GM20431 (cell line): ENCODE measurements around the gene MYO15A.

Source experiments
- in situ Hi-C: fragments of 300-500 bp; cut with MseI, MboI; formaldehyde crosslinking; loops from one replicate; pipeline ENCODE4 v1.15.0; 2020; ENCODE audit warnings: low sequenced_read_pairs; ENCODE audit not compliant: unreplicated experiment

Gene MYO15A, protein sequence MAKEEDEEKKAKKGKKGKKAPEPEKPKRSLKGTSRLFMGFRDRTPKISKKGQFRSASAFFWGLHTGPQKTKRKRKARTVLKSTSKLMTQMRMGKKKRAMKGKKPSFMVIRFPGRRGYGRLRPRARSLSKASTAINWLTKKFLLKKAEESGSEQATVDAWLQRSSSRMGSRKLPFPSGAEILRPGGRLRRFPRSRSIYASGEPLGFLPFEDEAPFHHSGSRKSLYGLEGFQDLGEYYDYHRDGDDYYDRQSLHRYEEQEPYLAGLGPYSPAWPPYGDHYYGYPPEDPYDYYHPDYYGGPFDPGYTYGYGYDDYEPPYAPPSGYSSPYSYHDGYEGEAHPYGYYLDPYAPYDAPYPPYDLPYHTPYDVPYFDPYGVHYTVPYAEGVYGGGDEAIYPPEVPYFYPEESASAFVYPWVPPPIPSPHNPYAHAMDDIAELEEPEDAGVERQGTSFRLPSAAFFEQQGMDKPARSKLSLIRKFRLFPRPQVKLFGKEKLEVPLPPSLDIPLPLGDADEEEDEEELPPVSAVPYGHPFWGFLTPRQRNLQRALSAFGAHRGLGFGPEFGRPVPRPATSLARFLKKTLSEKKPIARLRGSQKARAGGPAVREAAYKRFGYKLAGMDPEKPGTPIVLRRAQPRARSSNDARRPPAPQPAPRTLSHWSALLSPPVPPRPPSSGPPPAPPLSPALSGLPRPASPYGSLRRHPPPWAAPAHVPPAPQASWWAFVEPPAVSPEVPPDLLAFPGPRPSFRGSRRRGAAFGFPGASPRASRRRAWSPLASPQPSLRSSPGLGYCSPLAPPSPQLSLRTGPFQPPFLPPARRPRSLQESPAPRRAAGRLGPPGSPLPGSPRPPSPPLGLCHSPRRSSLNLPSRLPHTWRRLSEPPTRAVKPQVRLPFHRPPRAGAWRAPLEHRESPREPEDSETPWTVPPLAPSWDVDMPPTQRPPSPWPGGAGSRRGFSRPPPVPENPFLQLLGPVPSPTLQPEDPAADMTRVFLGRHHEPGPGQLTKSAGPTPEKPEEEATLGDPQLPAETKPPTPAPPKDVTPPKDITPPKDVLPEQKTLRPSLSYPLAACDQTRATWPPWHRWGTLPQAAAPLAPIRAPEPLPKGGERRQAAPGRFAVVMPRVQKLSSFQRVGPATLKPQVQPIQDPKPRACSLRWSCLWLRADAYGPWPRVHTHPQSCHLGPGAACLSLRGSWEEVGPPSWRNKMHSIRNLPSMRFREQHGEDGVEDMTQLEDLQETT (N-terminal part only)

DNA sequence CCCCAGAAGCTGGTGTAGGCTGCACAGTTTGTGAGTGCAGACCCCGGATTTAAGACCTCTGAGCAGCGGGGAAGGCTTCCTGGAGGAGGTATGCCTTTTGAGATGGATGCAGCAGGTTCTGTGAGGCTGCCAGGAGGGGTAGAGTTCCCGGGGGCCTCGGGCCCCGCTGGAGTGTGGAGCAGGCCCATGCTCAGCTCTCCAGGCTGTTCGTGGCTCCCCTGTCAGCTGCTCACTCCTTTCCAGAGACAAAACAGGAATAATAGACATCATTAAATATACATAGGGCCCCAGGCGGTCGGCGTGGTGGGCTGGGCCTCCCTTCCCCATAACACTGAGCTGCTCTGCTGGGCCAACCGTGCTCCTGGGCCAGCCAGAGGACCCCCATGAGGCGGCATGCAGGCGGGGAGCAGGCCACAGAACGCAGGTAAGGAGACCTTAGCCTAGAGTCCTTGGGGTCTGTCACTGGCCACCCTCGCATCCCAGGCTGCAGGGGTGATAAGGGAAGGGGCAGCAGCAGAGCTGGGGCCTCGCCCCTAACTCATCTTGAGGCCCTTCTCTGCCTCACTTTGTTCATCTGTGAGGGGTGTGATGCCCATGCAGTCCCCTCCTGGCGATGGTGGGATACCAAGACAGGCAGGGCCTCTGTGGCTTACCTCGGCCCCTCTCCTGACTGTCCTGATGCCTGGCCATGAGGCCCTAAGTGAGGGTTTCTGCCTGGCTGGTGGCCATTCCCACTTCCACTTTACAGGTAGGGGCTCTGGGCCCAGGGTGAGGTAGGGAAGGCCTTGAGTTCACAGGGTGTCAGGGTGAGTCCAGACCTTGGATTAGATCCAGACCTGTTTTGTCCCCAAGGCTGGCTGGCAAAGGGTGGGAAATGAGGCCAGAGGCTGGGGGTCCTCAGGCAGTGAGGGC lies at the start of gene MYO15A:
MYO15A (plus strand) TSS at position 356 of the 912 bp plus-strand sequence. CDS start 10,045 bp downstream, outside the sequence.
- in situ Hi-C loops, result no loop called here

DNA sequence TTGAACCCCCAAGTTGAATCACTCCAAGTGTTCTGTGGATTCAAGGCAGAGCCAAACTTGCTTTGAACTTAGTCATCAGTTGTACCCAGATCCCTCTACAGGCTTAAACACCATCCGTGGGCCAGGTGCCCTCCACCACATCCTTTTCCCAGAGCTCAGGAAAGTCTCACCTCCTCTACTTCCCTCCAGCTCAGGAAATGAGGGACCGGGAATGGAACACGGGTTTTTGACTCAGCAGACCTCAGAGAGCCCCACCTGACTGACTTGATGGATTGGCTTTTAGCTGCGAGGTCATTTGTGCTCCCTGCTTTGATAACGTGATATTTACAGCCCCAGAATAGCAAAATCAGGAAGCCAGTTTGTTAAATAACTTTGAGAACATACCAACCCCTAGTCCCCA lies 49.3 kb upstream of the MYO15A start:
- in situ Hi-C loops, result no loop called here

DNA sequence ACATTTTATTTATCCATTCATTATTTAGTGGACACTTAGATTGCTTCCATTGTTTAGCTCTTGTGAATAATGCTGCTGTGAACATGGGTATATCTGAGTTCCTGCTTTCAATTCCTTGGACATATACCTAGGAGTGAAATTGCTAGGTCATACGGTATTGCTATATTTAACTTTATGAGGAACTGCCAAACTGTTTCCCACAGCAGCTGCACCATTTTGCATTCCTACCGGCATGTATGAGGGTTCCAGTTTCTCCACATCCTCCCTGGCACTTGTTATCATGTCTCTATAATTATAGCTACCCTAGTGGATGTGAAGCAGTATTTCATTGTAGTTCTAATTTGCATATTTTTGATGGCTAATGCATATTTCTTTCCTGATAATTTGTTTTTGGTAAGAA lies 44.5 kb upstream of the MYO15A start:
- in situ Hi-C loops, result no loop called here

DNA sequence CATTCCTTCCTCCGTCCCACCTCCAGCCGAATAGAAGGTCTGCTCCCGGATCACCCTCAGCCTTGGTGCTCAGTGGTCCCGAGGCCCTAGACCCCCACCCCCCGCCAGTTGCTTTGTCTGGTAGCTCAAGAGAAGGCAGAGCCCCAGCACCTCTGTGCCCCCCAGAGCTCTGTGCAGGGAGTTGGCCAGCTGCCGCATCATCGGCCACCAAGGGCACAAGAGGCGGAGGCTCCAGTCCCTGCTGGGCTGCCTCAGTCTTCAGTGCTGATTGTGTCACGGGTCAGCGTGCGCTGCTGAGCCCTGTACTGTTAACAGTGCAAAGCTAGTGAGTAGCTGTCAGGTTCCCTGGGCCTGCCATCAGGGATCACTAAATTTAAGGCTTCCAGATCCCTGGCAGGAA lies 43.0 kb upstream of the MYO15A start:
- in situ Hi-C loops, result no loop called here

DNA sequence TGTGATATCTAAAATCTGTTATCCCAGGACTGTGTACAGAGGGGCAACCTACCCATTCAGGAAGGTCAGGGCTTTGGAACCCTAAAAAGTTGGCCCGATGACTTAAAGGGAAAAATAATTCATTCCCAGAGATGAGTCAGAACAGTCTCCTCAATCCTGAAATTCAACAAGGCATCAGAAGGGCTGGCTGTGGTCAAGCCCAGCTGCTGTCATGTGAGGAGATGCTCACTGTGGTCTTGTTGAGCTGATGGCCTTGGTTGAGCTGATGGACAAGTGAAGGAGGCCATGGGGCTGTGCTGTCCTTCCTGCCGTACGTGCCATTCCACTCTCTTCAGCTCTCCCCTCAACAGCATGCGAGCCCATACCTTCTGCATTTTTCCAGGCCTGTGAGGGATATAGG lies 41.7 kb upstream of the MYO15A start:
- in situ Hi-C loops, result no loop called here

DNA sequence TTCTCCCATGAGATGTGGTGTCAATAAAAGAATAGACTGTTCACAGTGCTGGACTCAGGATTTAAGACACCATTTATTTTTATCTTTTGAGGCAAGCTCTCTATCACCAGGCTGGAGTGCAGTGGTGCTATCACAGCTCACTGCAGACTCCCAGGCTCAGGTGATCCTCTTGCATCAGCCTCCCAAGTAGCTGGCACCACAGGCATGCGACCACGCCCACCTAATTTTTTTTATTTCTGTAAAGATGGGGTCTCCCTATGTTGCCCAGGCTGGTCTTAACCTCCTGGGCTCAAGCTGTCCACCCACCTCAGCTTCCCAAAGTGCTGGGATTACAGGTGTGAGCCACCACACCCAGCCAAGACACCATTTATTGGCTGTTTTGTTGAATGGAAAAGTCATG lies 39.5 kb upstream of the MYO15A start:
- in situ Hi-C loops, result no loop called here

DNA sequence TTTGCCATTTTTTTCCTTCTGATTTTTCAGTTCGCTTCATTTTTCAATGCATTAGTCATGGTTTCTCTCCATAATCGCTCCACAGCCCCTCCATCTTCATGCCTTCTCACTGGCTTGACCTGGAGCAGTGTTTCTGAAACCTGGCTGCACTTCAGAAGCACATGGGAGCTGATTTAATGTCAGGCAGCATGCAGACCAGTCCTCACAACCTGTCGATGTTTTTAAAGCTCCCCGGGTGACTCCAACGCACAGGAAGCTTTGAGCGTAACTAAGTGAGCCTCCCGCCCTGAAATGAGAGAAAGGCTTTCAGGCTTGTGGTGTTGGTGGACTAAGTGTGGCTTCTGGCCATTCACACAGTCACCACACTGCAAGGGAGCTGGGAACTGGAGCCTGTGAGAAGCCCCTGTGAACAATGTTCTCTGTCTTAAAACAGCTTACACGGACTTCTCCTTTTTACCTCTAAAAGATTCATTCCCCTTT lies 37.7 kb upstream of the MYO15A start:
- in situ Hi-C loops, result no loop called here

DNA sequence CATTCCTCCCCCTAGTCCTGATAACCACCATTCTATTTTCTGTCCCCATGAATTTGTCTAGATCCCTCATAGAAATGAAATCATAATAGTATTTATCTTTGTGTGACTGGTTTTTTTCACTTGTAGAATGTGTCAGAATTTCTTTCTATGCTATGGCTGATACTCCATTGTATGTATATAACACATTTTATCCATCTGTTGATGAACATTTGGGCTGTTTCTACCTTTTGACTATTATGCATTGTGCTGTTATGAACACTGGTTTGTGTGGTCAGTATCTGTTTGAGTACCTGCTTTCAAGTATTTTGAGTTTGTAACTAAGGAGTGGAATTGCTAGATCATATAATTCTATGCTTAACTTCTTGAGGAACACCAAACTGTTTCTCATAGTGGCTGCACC lies 36.8 kb upstream of the MYO15A start:
- in situ Hi-C loops, result no loop called here

DNA sequence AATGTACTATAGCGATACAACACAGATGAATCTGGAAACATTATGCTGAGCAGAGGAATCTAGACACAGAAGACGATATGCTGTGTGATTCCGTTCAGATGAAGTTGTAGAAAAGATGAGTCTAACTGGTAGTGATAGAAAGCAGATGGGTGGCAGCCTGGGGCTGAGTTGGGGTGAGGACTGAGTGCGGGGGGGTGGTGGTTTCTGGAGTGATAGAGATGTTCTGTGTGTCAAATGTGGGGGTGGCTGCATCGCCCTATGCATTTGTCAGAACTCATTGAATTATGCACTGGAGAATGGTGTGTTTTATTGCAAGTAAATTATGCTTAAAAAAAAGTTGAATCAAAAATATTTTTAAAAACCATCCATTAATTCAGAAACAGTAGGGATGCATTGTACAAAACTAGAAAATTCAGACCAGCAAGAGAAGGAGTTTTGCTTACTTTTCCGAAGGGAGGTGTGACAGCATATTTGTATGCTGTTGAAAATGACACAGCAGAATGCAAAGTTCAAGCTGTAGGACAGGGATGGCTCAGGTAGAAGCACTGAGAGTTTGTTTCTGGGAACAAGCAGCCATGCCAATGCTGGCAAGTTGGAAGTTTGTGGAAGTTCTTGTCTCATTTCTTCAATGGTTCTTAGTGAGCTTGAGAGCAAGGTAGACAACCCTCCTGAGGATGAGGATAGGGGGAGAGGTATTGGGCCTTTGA lies 33.8 kb upstream of the MYO15A start:
- in situ Hi-C loops, result no loop called here

DNA sequence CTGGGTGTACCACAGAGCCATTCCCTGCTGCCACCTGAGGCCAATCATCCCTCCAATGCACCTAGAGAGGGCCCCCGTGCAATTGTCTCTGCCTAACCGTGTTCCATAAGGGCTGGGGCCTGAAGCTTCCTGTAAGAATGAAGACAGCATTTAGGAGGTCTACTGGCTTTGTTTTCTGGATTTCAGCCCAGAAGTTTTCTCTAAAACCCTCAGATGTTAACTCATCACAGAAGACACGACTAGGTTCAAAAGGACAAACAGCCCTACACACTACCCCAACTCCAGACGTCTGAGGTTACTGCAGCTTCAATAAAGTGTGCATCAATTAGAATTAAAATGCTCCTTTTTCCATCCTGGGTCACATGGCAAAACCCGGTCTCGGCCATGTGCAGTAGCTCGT lies 31.6 kb upstream of the MYO15A start:
- in situ Hi-C loops, result no loop called here

DNA sequence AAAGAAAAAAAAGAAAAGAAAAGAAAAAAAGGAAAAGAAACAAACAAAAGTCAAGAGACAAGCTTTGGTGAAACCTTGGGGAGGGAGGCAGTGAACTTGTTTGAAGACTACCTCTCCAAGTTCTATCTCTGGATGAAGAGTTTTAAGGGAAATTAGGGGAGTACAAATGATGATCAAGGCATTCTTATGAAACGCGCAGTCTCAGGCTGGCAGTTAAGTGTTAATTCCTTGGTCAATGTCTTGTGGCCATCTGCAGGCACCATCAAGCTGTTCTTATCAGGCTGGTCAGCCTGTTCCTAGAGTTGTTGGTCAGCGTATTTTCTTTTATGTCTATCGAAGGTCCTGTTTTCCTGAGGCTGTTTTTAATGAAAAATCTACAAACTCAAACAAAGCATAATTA lies 29.0 kb upstream of the MYO15A start:
- in situ Hi-C loops, result no loop called here

DNA sequence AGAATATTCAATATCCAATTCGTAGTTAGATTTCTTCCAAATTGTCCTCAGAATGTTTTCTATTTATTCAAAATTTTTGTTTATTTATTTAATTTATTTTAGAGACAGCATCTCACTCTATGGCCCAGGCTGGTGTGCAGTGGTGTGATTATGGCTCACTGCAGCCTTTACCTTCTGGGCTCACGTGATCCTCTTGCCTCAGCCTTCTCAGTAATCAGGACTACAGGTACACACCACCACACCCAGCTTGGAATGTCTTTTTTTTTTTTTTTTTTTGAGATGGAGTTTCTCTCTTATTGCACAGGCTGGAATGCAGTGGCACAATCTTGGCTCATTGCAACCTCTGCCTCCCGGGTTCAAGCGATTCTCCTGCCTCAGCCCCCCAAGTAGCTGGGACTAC lies 24.3 kb upstream of the MYO15A start:
- in situ Hi-C loops, result no loop called here

DNA sequence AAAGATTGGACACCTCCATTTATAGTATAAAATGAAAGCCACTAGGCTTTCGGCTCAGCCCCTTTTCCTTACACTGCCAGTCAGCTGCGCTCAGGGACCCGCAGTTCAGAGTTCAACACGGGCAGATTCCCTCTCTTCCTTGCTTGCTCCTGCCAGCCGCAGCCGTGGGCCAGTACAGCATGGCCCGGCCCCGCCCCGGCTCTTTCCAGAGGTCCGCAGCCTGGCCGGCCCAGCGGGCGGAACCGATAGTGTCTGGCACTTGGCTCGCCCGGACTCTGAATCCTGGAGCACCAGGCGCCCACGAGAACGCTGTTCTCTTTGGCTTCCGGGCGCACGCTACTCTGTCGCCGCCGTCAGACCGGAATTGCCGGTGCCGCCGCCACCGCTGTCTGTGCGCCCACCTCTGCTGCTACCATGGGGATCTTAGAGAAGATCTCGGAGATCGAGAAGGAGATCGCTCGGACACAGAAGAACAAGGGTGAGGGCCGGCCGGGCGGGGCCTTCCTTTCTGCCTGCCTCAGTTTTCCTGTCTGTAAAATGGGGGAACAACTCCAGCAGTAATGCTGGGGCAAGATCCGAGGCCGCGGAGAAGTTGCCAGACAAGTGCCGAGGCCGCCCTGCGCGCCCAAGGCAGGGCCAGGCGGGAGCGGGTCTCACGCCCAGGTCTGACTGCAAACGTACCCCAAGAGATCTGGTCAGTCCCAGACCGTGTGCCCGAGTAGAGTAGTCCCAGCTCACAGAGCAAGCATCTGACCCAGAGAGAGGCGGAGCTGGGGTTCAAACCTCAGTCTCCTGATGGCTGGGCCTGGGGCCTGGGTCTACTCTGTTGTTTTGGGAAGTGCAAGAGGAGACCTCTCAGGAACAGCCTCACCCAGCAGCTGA lies 20.7 kb upstream of the MYO15A start, which contains the start of gene DRG2:
DRG2 (plus strand) TSS at position 339 of the 882 bp plus-strand sequence; CDS start at position 415, 76 bp downstream.
- in situ Hi-C loops, result no loop called here

DNA sequence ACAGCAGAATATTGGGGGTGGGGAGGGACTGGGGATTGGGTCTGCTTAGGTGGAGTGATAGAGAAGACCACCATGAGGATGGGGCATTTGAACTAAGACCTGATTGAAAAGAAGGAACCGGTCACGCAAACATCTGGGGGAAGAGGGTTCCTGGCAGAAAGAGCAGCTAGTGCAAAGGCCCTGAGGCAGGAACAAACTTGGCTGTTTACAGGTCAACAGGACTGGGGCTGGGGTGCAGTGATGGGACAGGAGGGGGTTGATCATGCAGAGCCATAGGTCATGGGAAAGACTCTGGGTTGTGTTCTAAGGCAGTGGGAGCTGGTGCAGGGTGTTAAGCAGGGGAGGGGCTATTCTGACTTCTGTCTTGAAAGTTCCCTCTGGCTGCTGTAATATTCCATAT lies 18.9 kb upstream of the MYO15A start:
- in situ Hi-C loops, result no loop called here

DNA sequence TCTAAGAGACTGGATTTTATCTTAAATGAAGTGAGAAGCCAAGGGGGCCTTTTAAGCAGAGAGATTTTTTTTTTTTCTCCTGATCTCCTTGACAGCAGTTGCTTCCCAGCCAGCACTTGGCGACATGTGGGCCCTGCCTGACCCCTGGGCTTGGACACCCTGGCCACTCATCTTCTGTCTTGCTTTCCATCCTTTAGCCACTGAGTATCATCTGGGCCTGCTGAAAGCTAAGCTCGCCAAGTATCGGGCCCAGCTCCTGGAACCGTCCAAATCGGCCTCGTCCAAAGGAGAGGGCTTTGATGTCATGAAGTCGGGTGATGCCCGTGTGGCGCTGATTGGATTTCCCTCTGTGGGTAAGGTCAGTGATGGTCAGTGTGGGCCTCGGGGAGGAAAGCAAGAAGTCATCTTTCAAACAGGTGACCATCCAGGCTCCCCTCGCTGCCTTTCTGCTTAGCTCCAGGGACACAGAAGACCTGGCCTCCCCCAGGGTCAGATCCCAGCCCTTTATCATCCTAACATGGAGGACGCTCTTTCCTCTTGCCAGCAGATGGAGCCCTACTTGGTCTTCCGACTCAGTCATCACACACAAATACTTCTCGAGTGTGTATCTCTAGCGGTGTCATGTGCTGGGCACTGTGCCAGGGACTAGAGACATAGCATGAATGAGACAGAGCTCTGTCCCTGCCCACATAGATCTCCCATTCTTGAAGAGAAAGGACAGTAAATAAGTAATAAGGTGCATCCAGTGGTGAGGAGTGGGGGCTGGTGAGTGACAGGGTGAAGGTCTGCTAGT lies 14.7 kb upstream of the MYO15A start:
- in situ Hi-C loops, result no loop called here

DNA sequence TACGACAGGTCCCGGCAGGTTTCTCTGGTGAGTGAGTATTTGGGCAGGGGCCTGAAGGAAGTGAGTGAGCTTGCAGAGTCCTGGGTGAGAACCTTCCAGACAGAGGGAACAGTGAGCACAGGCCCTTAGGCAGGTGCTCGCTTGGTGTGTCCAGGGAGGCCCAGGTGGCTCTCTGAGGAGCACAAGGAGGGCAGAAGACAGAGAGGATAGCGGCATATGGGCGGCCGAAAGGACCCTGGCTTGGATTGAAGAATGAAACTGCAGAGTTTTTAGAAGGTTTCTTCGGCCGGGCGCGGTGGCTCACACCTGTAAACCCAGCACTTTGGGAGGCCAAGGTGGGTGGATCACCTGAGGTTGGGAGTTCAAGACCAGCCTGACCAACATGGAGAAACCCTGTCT lies 14.1 kb upstream of the MYO15A start:
- in situ Hi-C loops, result no loop called here

DNA sequence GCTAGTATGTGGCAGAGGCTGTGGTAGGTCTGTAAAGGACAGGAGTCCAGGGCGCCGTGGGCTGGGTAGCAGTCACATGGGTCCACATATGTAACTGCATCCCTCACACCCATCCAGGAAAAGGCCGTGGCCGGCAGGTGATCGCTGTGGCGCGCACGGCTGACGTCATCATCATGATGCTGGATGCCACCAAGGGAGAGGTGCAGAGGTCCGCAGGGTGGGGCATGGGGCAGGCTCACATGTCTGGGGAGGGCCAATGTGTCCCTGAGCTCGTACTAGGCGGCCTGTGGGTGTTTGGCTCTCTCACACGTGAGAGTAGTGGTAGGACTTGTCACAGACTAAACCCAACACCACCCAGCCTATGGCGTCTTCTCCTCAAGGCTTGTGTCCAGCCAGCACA lies 9.0 kb upstream of the MYO15A start:
- in situ Hi-C loops, result no loop called here
